GM23338 (cell line): ENCODE data around the gene CKM. TPM values are rescaled to one million over a fixed set of nuclear protein-coding genes. Genes with fewer than 3 reads are reported as not detected.

ENCODE experiments used
- ATAC-seq: fragments of 200-7000 bp; cut with Tn5 transposase; 3 replicates; pipeline ENCODE4 v1.9.1; 2020
- DNase-seq: peaks from one replicate; pipeline ENCODE4 v3.0.0-alpha.2; 2015; ENCODE audit warnings: low spot score
- H2AFZ ChIP-seq: fragments of 200-600 bp; sonication (generic); 2 replicates; pipeline ENCODE4 v1.8.0; 2016; ENCODE audit warnings: antibody characterized with exemption, mild to moderate bottlenecking, moderate library complexity
- H3F3A ChIP-seq: fragments of 200-600 bp; sonication (generic); replicated peaks from 2 replicates; pipeline ENCODE4 v1.8.0; 2017; ENCODE audit warnings: antibody characterized with exemption, mixed run types, low read depth
- H3K27ac ChIP-seq: fragments of 200-600 bp; sonication (generic); 2 replicates; pipeline ENCODE4 v1.6.1; 2016; ENCODE audit warnings: low read depth
- H3K27me3 ChIP-seq: fragments of 200-600 bp; sonication (generic); 2 replicates; pipeline ENCODE4 v1.8.0; 2016; ENCODE audit warnings: mild to moderate bottlenecking, mixed run types, moderate library complexity; ENCODE audit not compliant: insufficient read depth
- H3K36me3 ChIP-seq: fragments of 200-600 bp; sonication (generic); 2 replicates; pipeline ENCODE4 v1.8.0; 2016; ENCODE audit warnings: mild to moderate bottlenecking; ENCODE audit not compliant: insufficient read depth
- H3K4me1 ChIP-seq: fragments of 200-600 bp; sonication (generic); 2 replicates; pipeline ENCODE4 v1.8.0; 2016; ENCODE audit warnings: mild to moderate bottlenecking, moderate library complexity; ENCODE audit not compliant: insufficient read depth
- H3K4me2 ChIP-seq: fragments of 200-600 bp; sonication (generic); 2 replicates; pipeline ENCODE4 v1.7.1; 2017; ENCODE audit warnings: mixed run types
- H3K4me3 ChIP-seq: fragments of 200-600 bp; sonication (generic); 2 replicates; pipeline ENCODE4 v1.6.1; 2016; ENCODE audit warnings: mixed run types
- H3K79me2 ChIP-seq: fragments of 200-600 bp; sonication (generic); replicated peaks from 2 replicates; pipeline ENCODE4 v1.8.0; 2017; ENCODE audit warnings: mild to moderate bottlenecking; ENCODE audit not compliant: insufficient read depth
- H3K9me2 ChIP-seq: fragments of 200-600 bp; sonication (generic); 2 replicates; pipeline ENCODE4 v1.8.0; 2017; ENCODE audit not compliant: insufficient read depth
- H4K20me1 ChIP-seq: fragments of 200-600 bp; sonication (generic); replicated peaks from 2 replicates; pipeline ENCODE4 v1.8.0; 2017; ENCODE audit warnings: mild to moderate bottlenecking; ENCODE audit not compliant: insufficient read depth
- H3K27ac Mint-ChIP-seq: 2 replicates; pipeline ENCODE4 v1.8.0; 2020; ENCODE audit warnings: inconsistent platforms, mild to moderate bottlenecking, moderate library complexity, mixed read lengths
- H3K27me3 Mint-ChIP-seq: 3 replicates; pipeline ENCODE4 v1.8.0; 2022; ENCODE audit warnings: low read depth, mild to moderate bottlenecking, moderate library complexity, mixed read lengths, inconsistent platforms; ENCODE audit not compliant: insufficient read depth, poor library complexity
- H3K36me3 Mint-ChIP-seq: 3 replicates; pipeline ENCODE4 v1.8.0; 2021; ENCODE audit warnings: low read depth, mild to moderate bottlenecking, inconsistent platforms, moderate library complexity, mixed read lengths
- H3K4me1 Mint-ChIP-seq: 3 replicates; pipeline ENCODE4 v1.8.0; 2020; ENCODE audit warnings: mild to moderate bottlenecking, inconsistent platforms, mixed read lengths
- H3K4me3 Mint-ChIP-seq: 3 replicates; pipeline ENCODE4 v1.8.0; 2021; ENCODE audit warnings: moderate library complexity, mild to moderate bottlenecking, inconsistent platforms, mixed read lengths
- H3K9me3 Mint-ChIP-seq: 3 replicates; pipeline ENCODE4 v1.8.0; 2020; ENCODE audit warnings: moderate library complexity, mild to moderate bottlenecking, inconsistent platforms, mixed read lengths
- CREB1 ChIP-seq: fragments of 250-450 bp; sonication (Bioruptor Pico); IDR thresholded peaks from 2 replicates; pipeline ENCODE4 v1.5.0; 2020; ENCODE audit warnings: low read depth, mild to moderate bottlenecking, moderate library complexity
- CTCF ChIP-seq, 2 experiments: fragments of 200-600 bp in 1 of 2; sonication (generic) in 1 of 2; conservative IDR thresholded peaks; 2 replicates each; pipeline versions ENCODE4 v1.5.1 to v1.6.1; 2016 to 2017; ENCODE audit warnings: antibody characterized with exemption in 2 of 2, low read depth in 2 of 2, mild to moderate bottlenecking in 2 of 2, moderate library complexity in 1 of 2
- ETS1 ChIP-seq: IDR thresholded peaks from 2 replicates; pipeline ENCODE4 v1.6.1; 2016; ENCODE audit warnings: antibody characterized with exemption
- EZH2 ChIP-seq: fragments of 200-600 bp; sonication (generic); IDR thresholded peaks from one replicate; pipeline ENCODE4 v1.8.0; 2017; ENCODE audit warnings: antibody characterized with exemption, mild to moderate bottlenecking, low read depth; ENCODE audit not compliant: unreplicated experiment
- EZH2phosphoT487 ChIP-seq: fragments of 200-600 bp; sonication (generic); IDR thresholded peaks from one replicate; pipeline ENCODE4 v1.8.1; 2018; ENCODE audit warnings: antibody characterized with exemption; ENCODE audit not compliant: unreplicated experiment
- JUNB ChIP-seq: IDR thresholded peaks from one replicate; pipeline ENCODE4 v1.6.1; 2016; ENCODE audit warnings: antibody characterized with exemption; ENCODE audit not compliant: unreplicated experiment
- NANOG ChIP-seq: IDR thresholded peaks from 2 replicates; pipeline ENCODE4 v1.6.1; 2016; ENCODE audit warnings: antibody characterized with exemption, borderline replicate concordance
- POLR2AphosphoS5 ChIP-seq: IDR thresholded peaks from 2 replicates; pipeline ENCODE4 v1.6.1; 2016; ENCODE audit warnings: antibody characterized with exemption, low read depth
- REST ChIP-seq: IDR thresholded peaks from one replicate; pipeline ENCODE4 v1.6.1; 2018; ENCODE audit warnings: antibody characterized with exemption; ENCODE audit not compliant: unreplicated experiment
- STAT1 ChIP-seq: IDR thresholded peaks from one replicate; pipeline ENCODE4 v1.6.1; 2016; ENCODE audit warnings: antibody characterized with exemption; ENCODE audit not compliant: unreplicated experiment
- ZNF114 ChIP-seq: fragments of 250-450 bp; sonication (Bioruptor Pico); IDR thresholded peaks from 2 replicates; pipeline ENCODE4 v1.5.0; 2020; ENCODE audit warnings: mild to moderate bottlenecking, moderate library complexity
- ZNF331 ChIP-seq: fragments of 250-450 bp; sonication (Bioruptor Pico); IDR thresholded peaks from 2 replicates; pipeline ENCODE4 v1.5.0; 2020; ENCODE audit warnings: low read depth, mild to moderate bottlenecking, moderate library complexity
- ZNF462 ChIP-seq: fragments of 250-450 bp; sonication (Bioruptor Pico); IDR thresholded peaks from 2 replicates; pipeline ENCODE4 v1.5.0; 2020; ENCODE audit warnings: mild to moderate bottlenecking, moderate library complexity
- polyA plus RNA-seq: library from polyadenylated mRNA; unstranded; fragments of >200 nt; fragmentation: Nextera tagmentation; extraction: Ambion mirVana; gene quantifications from 2 replicates; pipeline ENCODE4 v1.2.1, GENCODE V29; 2016
- total RNA-seq: library from RNA; depleted of rRNA; stranded (reverse); fragments of >200 nt; shearing (Covaris generic); gene quantifications from 2 replicates; pipeline ENCODE4 v1.2.3, GENCODE V29; 2014

Gene CKM
- total and polyA plus RNA-seq, 2 experiments from 2014 or later, result not detected

DNA sequence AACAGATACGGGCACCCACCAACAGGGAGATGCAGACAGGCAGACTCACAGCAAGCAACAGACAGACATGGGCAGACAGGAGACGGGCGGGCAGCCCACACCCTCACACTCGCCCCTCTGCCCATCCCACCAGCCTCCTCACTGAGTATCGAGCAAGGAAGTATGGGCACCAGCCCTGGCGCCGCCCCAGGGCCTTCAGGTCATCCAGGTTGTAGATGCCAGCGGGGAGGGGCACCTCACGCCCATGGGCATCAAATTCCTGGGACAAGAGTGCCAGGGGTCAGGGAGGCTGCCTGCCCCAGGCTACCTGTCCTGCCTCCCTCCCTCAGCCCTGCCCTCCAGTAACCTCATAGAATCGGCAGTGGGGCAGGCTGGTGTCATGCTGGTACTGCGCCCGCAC, 42.0 kb upstream of the CKM start:
- no peak overlapping the region for H2AFZ ChIP-seq
- TF ChIP-seq CTCF (conservative IDR thresholded peaks at IDR 0.05; ENCODE audit: low read depth in 2 of 2) (no peak), ETS1 (no peak), NANOG (no peak), ZNF114 (CRISPR knock-in tag) (no peak), ZNF331 (CRISPR knock-in tag) (no peak), ZNF462 (CRISPR knock-in tag) (no peak), POLR2AphosphoS5 (no peak), REST (no peak), EZH2 (no peak), STAT1 (no peak), CREB1 (no peak), EZH2phosphoT487 (no peak), JUNB (no peak)
- no peak overlapping the region for H3K4me3 ChIP-seq
- no peak for DNase-seq
- H3F3A ChIP-seq, result peaks cover 3% of the 10 kb centered on the region
- H3K79me2 ChIP-seq, result peaks cover 23% of the 10 kb centered on the region
- Mint-ChIP-seq H3K36me3 (peaks cover 46% of the 10 kb centered on the region), H3K27me3 (peaks cover 15% of the 10 kb centered on the region), H3K9me3 (no peaks in the 10 kb centered on the region), H3K4me1 (peaks cover 7% of the 10 kb centered on the region), H3K27ac (no peak overlapping the region), H3K4me3 (no peak overlapping the region)
- H3K4me1 ChIP-seq, result peaks cover 7% of the 10 kb centered on the region; the same call in 1 of the 2 replicates
- H3K36me3 ChIP-seq, result peaks cover 24% of the 10 kb centered on the region
- H3K27ac ChIP-seq, result no peak overlapping the region
- no peak for ATAC-seq
- no peaks in the 10 kb centered on the region for H3K27me3 ChIP-seq
- no peak overlapping the region for H3K4me2 ChIP-seq
- no peaks in the 10 kb centered on the region for H3K9me2 ChIP-seq
- H4K20me1 ChIP-seq, result peaks cover 15% of the 10 kb centered on the region
